SKM-1 (cell line): ENCODE results near the gene OSBPL6.

ENCODE experiments used
- DNase-seq: peaks from one replicate; lab custom pipeline; 2025; ENCODE audit not compliant: unreplicated experiment; lab: John Stamatoyannopoulos, UW

OSBPL6 gene

GRCh38 chr2:178269438-178270224 lies 75.3 kb downstream of the OSBPL6 start:
- no peak for DNase-seq

GRCh38 chr2:178270338-178270737 lies 76.0 kb downstream of the OSBPL6 start:
- DNase-seq, result no peak

- DNase-seq, result no peak
Observed at GRCh38 chr2:178271094-178271493, 76.8 kb downstream of the OSBPL6 start.

- no peak for DNase-seq
Observed at GRCh38 chr2:178271629-178272333, 77.5 kb downstream of the OSBPL6 start.

GRCh38 chr2:178273787-178274360 lies 79.6 kb downstream of the OSBPL6 start:
- no peak for DNase-seq

- DNase-seq, result peak; percentile 48
Observed at GRCh38 chr2:178275600-178275999, 81.3 kb downstream of the OSBPL6 start.

- DNase-seq, result no peak
Observed at GRCh38 chr2:178277741-178278197, 83.5 kb downstream of the OSBPL6 start.

- DNase-seq, result no peak
Observed at GRCh38 chr2:178279142-178279541, 84.8 kb downstream of the OSBPL6 start.

- DNase-seq, result no peak
Observed at GRCh38 chr2:178279636-178280035, 85.3 kb downstream of the OSBPL6 start.

GRCh38 chr2:178280244-178280852 lies 86.0 kb downstream of the OSBPL6 start:
- DNase-seq, result peak; percentile 30

- no peak for DNase-seq
Observed at GRCh38 chr2:178282075-178282815, 87.9 kb downstream of the OSBPL6 start.

- DNase-seq, result no peak
Observed at GRCh38 chr2:178283341-178283918, 89.1 kb downstream of the OSBPL6 start.

GRCh38 chr2:178284613-178285286 lies 90.4 kb downstream of the OSBPL6 start:
- no peak for DNase-seq

GRCh38 chr2:178285287-178285615 lies 90.9 kb downstream of the OSBPL6 start:
- no peak for DNase-seq

- no peak for DNase-seq
Observed at GRCh38 chr2:178286636-178287035, 92.3 kb downstream of the OSBPL6 start.

- DNase-seq, result no peak
Observed at GRCh38 chr2:178287652-178288344, 93.5 kb downstream of the OSBPL6 start.

GRCh38 chr2:178291703-178292102 lies 97.4 kb downstream of the OSBPL6 start:
- DNase-seq, result no peak

GRCh38 chr2:178292586-178292985 lies 98.3 kb downstream of the OSBPL6 start:
- no peak for DNase-seq

GRCh38 chr2:178295115-178295514 lies 100.8 kb downstream of the OSBPL6 start:
- no peak for DNase-seq
